Activated CD4-positive, alpha-beta T cell treated with anti-CD3 and anti-CD28 coated beads, Interleukin-2, amount 10 ng/mL, durations not matched to agents 7 days and 5 days (primary cell): ENCODE results near the gene CD180. TPM values are rescaled to one million over a fixed set of nuclear protein-coding genes. Genes with fewer than 3 reads are reported as not detected.

Source experiments
- CTCF ChIA-PET: fragments of 350-600 bp; sonication (Branson Sonifier 250); formaldehyde crosslinking; loops from one replicate; lab custom pipeline; 2021; ENCODE audit warnings: antibody characterized with exemption; lab: Charles Lee
- POLR2A ChIA-PET: fragments of 350-600 bp; sonication (Branson Sonifier 250); formaldehyde crosslinking; loops from one replicate; lab custom pipeline; 2021; ENCODE audit warnings: antibody characterized with exemption; lab: Charles Lee
- DNase-seq: peaks from one replicate; pipeline ENCODE4 v3.0.0-alpha.2; 2020
- H3K27ac Mint-ChIP-seq: one replicate; pipeline ENCODE4 v1.8.0; 2021; ENCODE audit warnings: mild to moderate bottlenecking, moderate library complexity, mixed read lengths
- H3K27me3 Mint-ChIP-seq: one replicate; pipeline ENCODE4 v1.8.0; 2021; ENCODE audit warnings: mixed read lengths
- H3K36me3 Mint-ChIP-seq: one replicate; pipeline ENCODE4 v1.8.0; 2021; ENCODE audit warnings: low read depth, mixed read lengths
- H3K4me1 Mint-ChIP-seq: one replicate; pipeline ENCODE4 v1.8.0; 2021; ENCODE audit warnings: mixed read lengths
- H3K4me3 Mint-ChIP-seq: one replicate; pipeline ENCODE4 v1.8.0; 2021; ENCODE audit warnings: mild to moderate bottlenecking, moderate library complexity, mixed read lengths
- H3K9me3 Mint-ChIP-seq: one replicate; pipeline ENCODE4 v1.8.0; 2021; ENCODE audit warnings: mixed read lengths
- total RNA-seq, 2 experiments: library from RNA; stranded (reverse); gene quantifications; one replicate each; pipeline ENCODE4 v1.2.3, GENCODE V29; 2021

CD180 gene
- total RNA-seq, 2 experiments from 2014 or later, result 0.17 TPM

- peaks cover 29% of the 10 kb centered on the region for H3K36me3 Mint-ChIP-seq
- ChIA-PET CTCF (interaction anchor here (0.6 to 24.7 kb wide), 12 partner anchors 9 to 1007 kb away, joined by 3 to 350 read pairs (median 4); partner anchors contain the start of gene PIK3R1), POLR2A (no interaction called here)
- H3K27ac Mint-ChIP-seq, result peak overlapping the region; percentile 96
- H3K27me3 Mint-ChIP-seq, result no peaks in the 10 kb centered on the region
- DNase-seq, result no peak
- H3K4me3 Mint-ChIP-seq, result no peak overlapping the region
- H3K9me3 Mint-ChIP-seq, result peaks cover 5% of the 10 kb centered on the region
- H3K4me1 Mint-ChIP-seq, result peaks cover 79% of the 10 kb centered on the region
Measured at GRCh38 chr5:67208403-67208802, 11.8 kb upstream of the CD180 start.

- peak; percentile 95 for DNase-seq
- ChIA-PET POLR2A (interaction anchor here (1.0 to 2.1 kb wide), 3 partner anchors 9 to 44 kb away, joined by 3 to 18 read pairs (median 5); no protein-coding TSS in a partner anchor), CTCF (interaction anchor here (0.9 to 24.7 kb wide), 10 partner anchors 9 to 378 kb away, joined by 3 to 350 read pairs (median 4); partner anchors contain the start of gene CD180)
- H3K4me1 Mint-ChIP-seq, result peaks cover 84% of the 10 kb centered on the region
- H3K36me3 Mint-ChIP-seq, result peaks cover 30% of the 10 kb centered on the region
- H3K27me3 Mint-ChIP-seq, result no peaks in the 10 kb centered on the region
- H3K9me3 Mint-ChIP-seq, result peaks cover 6% of the 10 kb centered on the region
- peak overlapping the region; percentile 60 for H3K4me3 Mint-ChIP-seq
- peak overlapping the region; percentile 96 for H3K27ac Mint-ChIP-seq
Measured at GRCh38 chr5:67206929-67207328, 10.3 kb upstream of the CD180 start.

- Mint-ChIP-seq H3K9me3 (peaks cover 7% of the 10 kb centered on the region), H3K27ac (peak overlapping the region; percentile 96), H3K27me3 (no peaks in the 10 kb centered on the region), H3K4me1 (peaks cover 87% of the 10 kb centered on the region), H3K36me3 (peaks cover 33% of the 10 kb centered on the region), H3K4me3 (peak overlapping the region; percentile 60)
- DNase-seq, result no peak
- ChIA-PET POLR2A (interaction anchor here (1.0 to 2.1 kb wide), 2 partner anchors 9 to 40 kb away, joined by 5 to 18 read pairs; no protein-coding TSS in a partner anchor), CTCF (interaction anchor here (0.9 to 24.7 kb wide), 8 partner anchors 9 to 55 kb away, joined by 3 to 350 read pairs (median 4); partner anchors contain the start of gene CD180)
Measured at GRCh38 chr5:67206461-67206860, 9.9 kb upstream of the CD180 start.

GRCh38 chr5:67205981-67206380 lies 9.4 kb upstream of the CD180 start:
- peaks cover 92% of the 10 kb centered on the region for H3K4me1 Mint-ChIP-seq

GRCh38 chr5:67204821-67205220 lies 8.2 kb upstream of the CD180 start:
- Mint-ChIP-seq H3K36me3 (peaks cover 42% of the 10 kb centered on the region), H3K27me3 (no peaks in the 10 kb centered on the region), H3K4me3 (no peak overlapping the region), H3K9me3 (peaks cover 15% of the 10 kb centered on the region), H3K4me1 (peaks cover 92% of the 10 kb centered on the region), H3K27ac (peak overlapping the region; percentile 96)
- ChIA-PET CTCF (interaction anchor here (1.0 to 24.7 kb wide), 6 partner anchors 8 to 385 kb away, joined by 3 to 350 read pairs (median 4); partner anchors contain the start of gene CD180), POLR2A (interaction anchor here (0.6 kb wide), 1 partner anchor 41 kb away, joined by 5 read pairs; no protein-coding TSS in a partner anchor)
- DNase-seq, result no peak

More at GRCh38 chr5:67205981-67206380, 9.4 kb upstream of the CD180 start:
- Mint-ChIP-seq H3K36me3 (peaks cover 38% of the 10 kb centered on the region), H3K4me3 (peak overlapping the region; percentile 41), H3K9me3 (peaks cover 12% of the 10 kb centered on the region), H3K27ac (peak overlapping the region; percentile 96), H3K27me3 (no peaks in the 10 kb centered on the region)
- ChIA-PET CTCF (interaction anchor here (1.6 to 24.7 kb wide), 4 partner anchors 9 to 43 kb away, joined by 4 to 350 read pairs (median 9); partner anchors contain the start of gene CD180), POLR2A (interaction anchor here (2.1 kb wide), 1 partner anchor 39 kb away, joined by 18 read pairs; no protein-coding TSS in a partner anchor)
- no peak for DNase-seq

- Mint-ChIP-seq H3K27me3 (no peaks in the 10 kb centered on the region), H3K36me3 (peaks cover 52% of the 10 kb centered on the region), H3K4me3 (no peak overlapping the region), H3K4me1 (peaks cover 92% of the 10 kb centered on the region), H3K27ac (peak overlapping the region; percentile 96), H3K9me3 (peaks cover 24% of the 10 kb centered on the region)
- ChIA-PET POLR2A (interaction anchor here (0.6 kb wide), 2 partner anchors 36 to 37 kb away, joined by 3 to 5 read pairs; no protein-coding TSS in a partner anchor), CTCF (interaction anchor here (0.9 to 24.7 kb wide), 6 partner anchors 12 to 384 kb away, joined by 3 to 350 read pairs (median 6); no protein-coding TSS in a partner anchor)
- DNase-seq, result no peak
Measured at GRCh38 chr5:67203701-67204074, 7.1 kb upstream of the CD180 start.

GRCh38 chr5:67202828-67203227 lies 6.2 kb upstream of the CD180 start:
- Mint-ChIP-seq H3K27ac (peak overlapping the region; percentile 86), H3K9me3 (peaks cover 28% of the 10 kb centered on the region), H3K27me3 (no peaks in the 10 kb centered on the region), H3K36me3 (peaks cover 60% of the 10 kb centered on the region), H3K4me1 (peaks cover 94% of the 10 kb centered on the region), H3K4me3 (no peak overlapping the region)
- DNase-seq, result no peak
- ChIA-PET POLR2A (no interaction called here), CTCF (interaction anchor here (0.9 to 24.7 kb wide), 5 partner anchors 11 to 40 kb away, joined by 3 to 350 read pairs (median 7); no protein-coding TSS in a partner anchor)

GRCh38 chr5:67201897-67202549 lies 5.4 kb upstream of the CD180 start:
- CTCF ChIA-PET, result interaction anchor here (0.9 to 24.7 kb wide), 4 partner anchors 10 to 39 kb away, joined by 3 to 350 read pairs (median 13); no protein-coding TSS in a partner anchor
- peaks cover 58% of the 10 kb centered on the region for H3K36me3 Mint-ChIP-seq
- POLR2A ChIA-PET, result no interaction called here
- peaks cover 93% of the 10 kb centered on the region for H3K4me1 Mint-ChIP-seq
- no peak overlapping the region for H3K4me3 Mint-ChIP-seq
- DNase-seq, result no peak
- no peaks in the 10 kb centered on the region for H3K27me3 Mint-ChIP-seq
- peak overlapping the region; percentile 86 for H3K27ac Mint-ChIP-seq
- peaks cover 33% of the 10 kb centered on the region for H3K9me3 Mint-ChIP-seq

- Mint-ChIP-seq H3K36me3 (peaks cover 56% of the 10 kb centered on the region), H3K27ac (peak overlapping the region; percentile 55)
Measured at GRCh38 chr5:67200809-67201562, 4.4 kb upstream of the CD180 start.

GRCh38 chr5:67199859-67200258 lies 3.3 kb upstream of the CD180 start:
- H3K27me3 Mint-ChIP-seq, result no peaks in the 10 kb centered on the region
- peaks cover 33% of the 10 kb centered on the region for H3K9me3 Mint-ChIP-seq
- ChIA-PET POLR2A (no interaction called here), CTCF (interaction anchor here (0.6 to 24.7 kb wide), 5 partner anchors 9 to 118 kb away, joined by 3 to 350 read pairs (median 3); no protein-coding TSS in a partner anchor)
- no peak overlapping the region for H3K4me3 Mint-ChIP-seq
- DNase-seq, result no peak
- H3K36me3 Mint-ChIP-seq, result peaks cover 50% of the 10 kb centered on the region
- H3K27ac Mint-ChIP-seq, result no peak overlapping the region
- peaks cover 82% of the 10 kb centered on the region for H3K4me1 Mint-ChIP-seq

More at GRCh38 chr5:67200809-67201562, 4.4 kb upstream of the CD180 start:
- H3K27me3 Mint-ChIP-seq, result no peaks in the 10 kb centered on the region
- H3K4me3 Mint-ChIP-seq, result no peak overlapping the region
- ChIA-PET CTCF (interaction anchor here (3.7 to 24.7 kb wide), 2 partner anchors 9 to 38 kb away, joined by 19 to 350 read pairs; no protein-coding TSS in a partner anchor), POLR2A (no interaction called here)
- peaks cover 33% of the 10 kb centered on the region for H3K9me3 Mint-ChIP-seq
- DNase-seq, result no peak
- H3K4me1 Mint-ChIP-seq, result peaks cover 91% of the 10 kb centered on the region

GRCh38 chr5:67198917-67199316 lies 2.3 kb upstream of the CD180 start:
- Mint-ChIP-seq H3K4me1 (peaks cover 79% of the 10 kb centered on the region), H3K27ac (peak overlapping the region; percentile 63)

GRCh38 chr5:67197536-67197935 lies 937 bp upstream of the CD180 start:
- H3K4me1 Mint-ChIP-seq, result peaks cover 74% of the 10 kb centered on the region
- peaks cover 44% of the 10 kb centered on the region for H3K36me3 Mint-ChIP-seq
- ChIA-PET CTCF (interaction anchor here (0.5 to 24.7 kb wide), 6 partner anchors 9 to 54 kb away, joined by 3 to 350 read pairs (median 4); no protein-coding TSS in a partner anchor), POLR2A (no interaction called here)
- no peak for DNase-seq
- peaks cover 42% of the 10 kb centered on the region for H3K9me3 Mint-ChIP-seq
- no peak overlapping the region for H3K4me3 Mint-ChIP-seq
- no peak overlapping the region for H3K27ac Mint-ChIP-seq
- no peaks in the 10 kb centered on the region for H3K27me3 Mint-ChIP-seq

More at GRCh38 chr5:67198917-67199316, 2.3 kb upstream of the CD180 start:
- Mint-ChIP-seq H3K36me3 (peaks cover 46% of the 10 kb centered on the region), H3K27me3 (no peaks in the 10 kb centered on the region), H3K4me3 (no peak overlapping the region), H3K9me3 (peaks cover 39% of the 10 kb centered on the region)
- CTCF ChIA-PET, result interaction anchor here (0.7 to 24.7 kb wide), 6 partner anchors 10 to 88 kb away, joined by 3 to 350 read pairs (median 3); no protein-coding TSS in a partner anchor
- no peak for DNase-seq
- POLR2A ChIA-PET, result no interaction called here
